Ecto neural progenitor cell (in vitro differentiated cells): Measurements from ENCODE around the gene LPP.

Experiments used
- DNase-seq: peaks from one replicate; pipeline ENCODE4 v3.0.0-alpha.2; 2018; ENCODE audit warnings: low spot score

LPP gene

DNA sequence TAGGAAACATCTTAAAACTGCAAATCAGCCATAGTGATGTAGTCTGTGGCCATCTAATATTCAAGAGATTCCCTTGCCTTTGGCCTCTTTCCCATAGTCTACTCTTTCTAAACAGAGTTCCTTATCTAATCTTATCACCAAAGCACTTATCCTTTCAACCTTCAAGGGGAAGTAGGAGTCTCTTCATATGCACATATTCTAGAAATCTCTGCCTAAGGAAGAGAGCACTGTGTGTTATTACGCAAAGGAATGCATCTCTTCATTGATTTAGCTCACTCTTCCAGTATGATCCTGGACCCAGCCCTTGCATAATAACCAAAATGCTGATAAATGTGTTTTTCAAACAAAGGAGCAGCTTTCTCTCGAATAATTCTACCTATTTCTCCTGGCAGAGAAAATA, 764.1 kb downstream of the LPP start:
- no peak for DNase-seq

DNA sequence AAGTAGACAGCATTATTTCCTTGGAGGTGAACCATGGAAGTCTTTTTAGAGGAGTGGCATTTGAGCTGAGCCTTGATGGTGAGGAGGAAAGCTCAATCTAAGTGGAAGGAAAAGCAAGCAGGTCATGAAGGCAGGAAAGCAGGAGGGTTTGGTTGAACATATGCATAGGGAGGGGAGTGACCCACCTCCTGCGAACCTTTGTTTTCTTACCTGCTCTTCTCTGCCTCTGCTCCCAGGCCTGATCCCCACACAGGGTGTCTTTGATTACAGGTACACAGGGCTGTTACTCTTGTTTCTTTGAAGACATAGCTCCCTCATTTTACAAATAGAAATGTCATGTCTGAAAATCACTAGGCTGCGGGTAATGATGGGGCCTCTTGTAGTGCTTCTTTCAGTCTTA, 769.7 kb downstream of the LPP start:
- no peak for DNase-seq

GRCh38 chr3:188925376-188925775, 771.4 kb downstream of the LPP start:
- DNase-seq: no peak

GRCh38 chr3:188926111-188926510, 772.2 kb downstream of the LPP start:
- DNase-seq: no peak

DNA sequence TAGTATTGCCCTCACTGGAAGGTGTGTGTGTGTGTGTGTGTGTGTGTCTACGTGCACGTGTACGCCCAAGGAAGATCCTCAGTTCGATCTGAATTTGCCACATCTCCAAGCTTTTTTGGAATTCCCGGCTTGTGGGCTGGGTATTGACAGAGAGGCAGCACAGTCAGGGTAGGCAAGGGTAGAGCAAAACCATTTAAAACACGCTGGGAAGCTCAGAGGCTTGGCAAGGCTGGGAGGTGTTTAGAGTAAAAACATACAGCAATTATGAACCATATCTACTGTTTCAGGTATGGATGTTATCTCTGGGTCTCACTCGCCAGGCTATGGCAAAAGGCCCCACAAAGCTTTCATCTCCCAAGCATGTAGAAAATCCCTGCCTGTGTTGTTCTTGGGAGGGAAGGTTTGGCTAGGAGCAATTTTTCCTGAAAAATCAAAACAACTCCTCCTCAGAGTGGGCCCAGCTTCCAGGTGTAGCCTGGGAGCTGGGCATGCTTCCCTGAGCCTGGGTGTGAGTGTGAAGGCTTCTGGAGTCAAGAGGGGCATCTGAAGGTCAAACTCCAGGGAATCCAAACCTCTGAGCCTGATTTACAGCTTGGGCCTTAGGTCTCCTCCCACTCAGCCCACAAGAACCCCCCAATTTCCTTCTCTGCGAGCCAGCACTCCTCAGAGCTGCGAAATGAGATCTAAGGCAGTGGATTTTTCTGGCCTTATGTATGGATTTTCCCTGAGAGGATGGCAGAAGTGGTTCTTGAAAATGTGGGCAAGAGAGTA, 773.0 kb downstream of the LPP start:
- no peak for DNase-seq

DNA sequence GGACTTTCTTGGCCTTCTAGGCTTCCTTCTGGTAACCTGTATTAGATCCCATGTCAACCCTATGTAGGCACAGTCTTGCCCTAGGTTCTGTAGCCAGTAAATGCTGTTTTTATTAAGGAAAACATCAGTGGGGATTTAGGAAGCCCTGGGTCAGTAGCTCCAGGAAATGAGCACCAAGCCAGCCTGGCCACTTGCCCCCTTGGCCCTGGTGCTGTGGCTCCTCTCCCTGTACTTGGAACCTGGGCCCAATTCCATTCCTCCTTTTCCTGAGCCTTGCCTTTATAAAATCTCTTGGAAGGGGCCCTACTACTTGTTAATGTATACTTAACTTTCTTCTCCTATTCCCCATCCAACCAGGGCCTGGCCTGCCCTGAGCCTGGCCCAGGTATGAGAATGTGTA, 774.0 kb downstream of the LPP start:
- no peak for DNase-seq

DNA sequence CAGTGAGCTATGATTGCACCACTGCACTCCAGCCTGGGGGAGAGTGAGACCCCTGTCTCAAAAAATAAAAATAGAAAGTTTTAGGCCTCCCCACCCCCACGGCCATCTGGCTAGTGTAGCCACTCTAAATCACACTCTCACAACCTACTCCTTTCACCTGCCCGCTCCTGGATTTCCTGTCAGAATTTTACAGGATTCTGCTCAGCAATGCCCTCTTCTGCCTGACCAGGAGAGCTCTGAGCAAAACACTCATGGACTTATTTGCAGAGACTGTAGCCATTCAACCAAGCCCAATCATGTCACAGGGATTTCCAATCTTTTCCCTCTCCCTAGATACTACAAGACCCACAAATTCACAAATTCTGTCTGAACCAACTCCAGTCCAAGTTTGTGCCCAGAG, 775.2 kb downstream of the LPP start:
- no peak for DNase-seq

DNA sequence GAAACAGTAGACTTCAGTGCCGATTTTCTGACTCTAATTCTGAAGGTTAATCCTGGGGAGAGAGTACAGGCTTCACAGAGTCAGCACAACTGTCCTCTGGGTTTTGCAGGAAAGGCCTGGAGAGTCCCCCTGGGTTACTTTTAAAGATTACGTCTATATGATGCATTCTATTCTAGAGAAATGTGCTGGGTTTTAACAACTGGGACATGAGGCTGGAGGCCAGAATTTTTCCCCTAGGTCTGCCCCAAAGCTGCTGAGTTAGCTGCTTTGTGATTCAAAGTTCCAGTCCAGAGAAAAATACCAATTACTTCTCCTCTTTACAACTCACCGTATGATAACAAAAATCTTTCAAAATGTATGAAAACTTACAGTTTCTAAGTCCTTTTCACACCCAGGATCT, 777.1 kb downstream of the LPP start:
- no peak for DNase-seq

GRCh38 chr3:188931531-188931930, 777.6 kb downstream of the LPP start:
- DNase-seq: no peak

GRCh38 chr3:188934989-188935388, 781.0 kb downstream of the LPP start:
- no peak for DNase-seq

- no peak for DNase-seq
Observed at GRCh38 chr3:188936597-188937107, 782.7 kb downstream of the LPP start.

GRCh38 chr3:188937389-188937788, 783.4 kb downstream of the LPP start:
- no peak for DNase-seq

- no peak for DNase-seq
Observed at GRCh38 chr3:188938999-188939398, 785.0 kb downstream of the LPP start.

DNA sequence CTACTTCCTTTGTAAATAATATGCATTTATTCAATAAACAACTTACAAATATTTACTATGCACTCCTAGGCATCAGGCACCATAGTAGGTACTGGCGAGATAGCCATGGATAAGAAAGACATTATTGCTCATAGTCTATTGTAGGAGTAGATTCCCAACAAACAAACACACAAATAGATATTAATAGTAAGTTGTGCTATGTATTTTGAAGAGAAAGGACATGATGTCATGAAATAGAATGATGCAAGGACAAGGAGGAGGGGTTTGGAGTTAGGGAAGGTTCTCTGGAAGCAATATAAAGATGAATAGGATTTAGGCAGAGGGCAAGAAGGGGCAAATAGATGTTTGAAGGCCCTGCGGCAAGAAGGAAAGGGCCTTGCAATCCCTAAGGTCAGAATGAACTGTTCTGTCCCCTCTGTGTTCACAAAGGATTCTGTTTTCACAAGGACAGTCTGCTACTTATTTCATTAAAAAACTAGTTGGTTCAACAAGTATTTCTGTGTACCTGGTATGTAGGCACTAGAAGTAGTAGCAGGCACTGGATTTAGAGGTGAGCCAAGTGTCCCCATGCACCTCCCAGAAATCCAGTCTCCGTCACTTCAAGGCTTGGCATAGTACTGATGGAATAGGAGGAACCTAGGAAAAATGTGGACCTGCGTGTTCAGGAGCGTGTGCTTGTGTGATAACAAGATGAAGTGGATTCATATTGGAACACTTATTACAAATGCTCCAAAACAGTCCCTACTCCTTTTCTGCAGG, 786.0 kb downstream of the LPP start:
- DNase-seq: no peak
